A204.1 (cell line): ENCODE results near the gene GNG7.
A peak's percentile ranks its signal among the peaks of the same experiment; 100 is the strongest.
"Not testable (repeated sequence)": the region's sequence is repeated elsewhere in the genome, so short reads cannot be mapped to it uniquely, and the experiment has no call there.

Experiments used
- FAIRE-seq: peaks from 2 replicates; lab custom pipeline; 2012; peaks lifted over from hg19 to GRCh38; lab: Jason Lieb, UNC

The GNG7 gene

DNA sequence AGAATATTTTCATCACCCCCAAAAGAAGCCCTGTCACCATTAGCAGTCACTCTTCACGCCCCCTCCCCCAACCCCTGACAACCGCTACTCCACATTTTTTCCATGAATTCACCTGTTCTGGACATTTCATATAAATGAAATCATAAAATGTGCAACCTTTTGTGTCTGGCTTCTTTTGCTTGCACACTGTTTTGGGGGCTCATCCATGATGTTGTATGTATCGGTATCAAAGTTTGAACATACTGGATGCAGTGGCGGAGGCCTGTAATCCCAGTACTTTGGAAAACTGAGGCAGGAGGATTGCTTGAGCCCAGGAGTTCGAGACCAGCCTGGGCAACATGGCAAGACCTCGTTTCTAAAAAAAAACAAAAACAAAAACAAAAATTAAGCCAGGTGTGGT, 219.4 kb downstream of the GNG7 start:
- FAIRE-seq, result no peak

DNA sequence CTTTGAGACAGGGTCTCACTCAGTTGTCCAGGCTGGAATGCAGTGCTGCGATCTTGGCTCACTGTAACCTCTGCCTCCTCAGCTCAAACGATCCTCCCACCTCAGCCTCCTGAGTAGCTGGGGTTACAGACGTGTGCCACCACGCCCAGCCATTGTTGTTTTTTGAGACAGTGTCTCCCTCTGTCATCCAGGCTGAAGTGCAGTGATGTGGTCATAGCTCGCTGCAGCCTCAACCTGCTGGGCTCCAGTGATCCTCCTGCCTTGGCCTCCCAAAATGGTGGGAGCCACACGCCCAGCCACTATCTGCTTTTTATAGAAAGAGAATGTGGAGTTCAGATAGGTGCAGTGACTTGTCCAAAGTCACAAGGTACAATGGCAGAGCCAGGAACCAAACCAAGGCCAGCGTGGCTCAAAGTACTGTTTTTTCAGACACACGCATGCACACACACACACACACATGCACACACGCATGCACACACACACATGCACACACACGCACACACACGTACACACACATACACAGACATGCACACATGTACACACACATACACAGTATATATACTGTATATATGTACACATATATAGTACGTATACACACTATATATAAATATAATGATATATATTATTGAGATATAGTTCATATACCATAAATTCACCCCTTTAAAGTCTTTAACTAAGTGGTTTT, 220.0 kb downstream of the GNG7 start:
- no peak for FAIRE-seq

DNA sequence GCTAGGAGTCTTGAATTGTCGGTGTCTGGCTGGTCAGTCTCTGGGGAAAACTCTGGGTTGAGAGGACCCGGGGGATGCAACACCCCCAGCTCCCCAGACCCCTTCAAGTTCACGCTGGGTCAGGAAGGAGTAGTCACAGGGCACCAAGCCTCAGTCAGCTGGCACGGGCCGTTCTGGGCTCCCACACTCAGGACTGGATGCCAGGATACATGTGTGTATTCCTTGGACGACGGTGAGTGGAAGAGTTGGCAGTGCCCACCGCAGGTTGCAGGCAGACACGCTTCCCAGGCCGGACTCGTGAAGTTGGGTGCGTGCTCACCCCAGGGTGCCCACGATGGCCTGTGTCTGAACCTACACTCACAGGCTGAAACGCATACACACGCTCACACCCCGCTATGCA, 221.0 kb downstream of the GNG7 start:
- no peak for FAIRE-seq

DNA sequence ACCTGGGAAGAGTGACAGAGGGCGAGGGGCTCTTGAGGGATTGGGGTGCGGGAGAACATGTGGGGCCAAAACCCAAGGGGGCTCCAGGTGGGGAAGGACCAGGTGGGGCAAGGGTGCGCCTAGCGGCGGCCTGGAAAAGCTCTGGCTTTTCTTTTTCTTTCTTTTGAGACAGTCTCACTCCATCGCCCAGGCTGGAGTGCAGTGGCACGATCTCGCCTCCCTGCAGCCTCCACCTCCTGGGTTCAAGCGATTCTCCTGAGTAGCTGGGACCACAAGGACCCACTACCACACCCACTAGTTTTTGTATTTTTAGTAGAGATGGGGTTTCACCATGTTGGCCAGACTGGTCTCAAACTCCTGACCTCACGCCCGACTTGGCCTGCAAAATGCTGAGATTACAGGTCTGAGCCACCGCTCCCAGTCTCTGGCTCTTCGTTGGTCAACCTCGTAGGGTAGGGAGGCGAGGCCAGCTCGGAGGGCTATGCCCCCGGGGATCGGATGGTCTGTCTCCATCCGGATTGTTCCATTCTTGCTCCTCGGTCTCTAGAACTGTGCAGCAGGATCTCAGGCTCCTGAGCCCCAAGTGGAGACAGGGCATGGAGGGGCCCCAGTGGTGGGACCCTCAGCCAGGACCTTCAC, 222.8 kb downstream of the GNG7 start:
- FAIRE-seq, result no peak

DNA sequence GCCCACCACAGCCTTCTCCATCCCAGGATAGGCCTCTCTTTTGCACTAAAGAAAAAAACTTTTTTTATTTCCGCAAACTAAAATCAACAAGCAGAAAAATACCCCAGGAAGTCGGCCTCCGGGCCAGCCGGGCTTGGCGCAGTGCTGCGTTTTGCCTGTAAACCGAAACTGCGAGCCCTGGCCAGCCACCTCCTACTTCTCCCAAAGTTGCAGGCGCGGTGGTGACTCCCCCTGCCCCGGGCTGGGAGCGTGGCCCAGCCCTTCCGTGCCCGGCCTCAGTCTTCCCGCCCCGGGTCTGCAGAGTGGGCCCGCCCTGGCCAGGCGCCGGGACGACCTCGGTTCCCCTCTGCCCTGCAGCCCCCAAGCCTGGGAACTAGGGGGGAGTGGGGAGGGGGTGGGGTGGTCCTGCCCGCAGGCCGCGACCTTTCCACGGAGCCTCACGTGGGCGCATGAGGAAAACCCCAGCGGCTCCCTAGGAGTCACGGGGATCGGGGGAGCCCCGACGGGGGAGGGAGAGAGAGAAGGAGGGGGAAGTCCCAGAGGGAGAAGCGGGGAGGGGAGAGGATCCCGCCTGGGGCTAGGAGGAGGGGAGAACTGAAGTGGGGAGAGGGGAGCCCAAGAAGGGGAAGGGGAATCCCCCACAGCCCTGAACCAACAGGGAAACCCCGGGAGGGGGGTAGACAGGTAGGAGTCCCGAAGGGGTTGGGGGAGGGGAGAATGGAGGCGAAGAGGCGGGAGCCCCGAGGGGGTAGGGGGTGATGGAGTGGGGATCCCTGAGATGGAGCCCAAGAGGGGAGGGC, 223.5 kb downstream of the GNG7 start:
- no peak for FAIRE-seq

DNA sequence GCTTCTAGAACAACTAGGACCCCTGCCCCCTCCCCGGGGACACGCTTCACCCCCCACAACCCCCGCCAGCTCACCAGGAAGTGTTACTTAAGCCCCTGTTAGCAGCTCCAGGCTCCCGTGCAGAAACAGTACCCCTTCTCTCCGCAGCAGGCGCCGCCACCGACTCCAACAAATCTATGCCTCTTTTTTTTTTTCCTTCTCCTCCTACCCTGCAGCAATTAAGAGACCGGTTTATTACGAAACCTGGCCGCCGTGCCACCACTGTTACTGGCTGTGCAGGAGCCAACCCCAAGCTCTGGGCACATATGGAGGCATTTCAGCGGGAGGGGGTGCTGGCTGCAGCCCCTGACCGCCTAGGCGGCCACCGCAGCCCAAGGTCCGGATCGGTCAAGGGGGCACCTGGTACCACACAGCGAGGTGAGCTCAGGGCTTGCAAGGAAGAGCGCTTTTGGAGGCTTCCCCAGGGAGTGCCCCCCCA, 224.2 kb downstream of the GNG7 start:
- no peak for FAIRE-seq

DNA sequence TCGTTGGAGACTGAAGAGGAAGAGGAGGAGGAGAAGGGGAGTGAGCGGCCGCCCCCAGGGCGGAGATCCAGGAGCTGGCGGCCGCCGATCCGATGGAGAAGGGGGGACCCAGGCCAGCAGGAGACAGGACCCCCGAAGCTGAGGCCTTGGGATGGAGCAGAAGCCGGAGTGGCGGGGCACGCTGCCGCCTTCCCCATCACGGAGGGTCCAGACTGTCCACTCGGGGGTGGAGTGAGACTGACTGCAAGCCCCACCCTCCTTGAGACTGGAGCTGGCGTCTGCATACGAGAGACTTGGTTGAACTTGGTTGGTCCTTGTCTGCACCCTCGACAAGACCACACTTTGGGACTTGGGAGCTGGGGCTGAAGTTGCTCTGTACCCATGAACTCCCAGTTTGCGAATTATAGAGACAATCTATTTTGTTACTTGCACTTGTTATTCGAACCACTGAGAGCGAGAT, 224.7 kb downstream of the GNG7 start:
- FAIRE-seq, result no peak

DNA sequence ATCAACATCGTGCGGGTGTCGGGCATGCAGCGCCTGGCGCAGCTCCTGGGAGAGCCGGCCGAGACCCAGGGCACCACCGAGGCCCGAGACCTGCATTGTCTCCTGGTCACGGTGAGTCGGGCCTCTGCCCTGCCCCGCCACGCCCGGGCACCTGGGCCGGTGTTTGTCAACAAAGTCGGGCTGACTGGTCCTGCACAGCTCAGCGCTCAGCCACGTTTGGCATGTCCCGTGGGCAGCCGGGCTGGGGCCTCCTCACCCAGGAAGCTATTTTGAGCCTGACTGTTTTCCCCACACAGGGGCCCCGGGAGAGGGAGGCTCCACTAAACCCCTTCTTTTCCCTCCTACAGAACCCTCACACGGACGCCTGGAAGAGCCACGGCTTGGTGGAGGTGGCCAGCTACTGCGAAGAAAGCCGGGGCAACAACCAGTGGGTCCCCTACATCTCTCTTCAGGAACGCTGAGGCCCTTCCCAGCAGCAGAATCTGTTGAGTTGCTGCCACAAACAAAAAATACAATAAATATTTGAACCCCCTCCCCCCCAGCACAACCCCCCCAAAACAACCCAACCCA, 225.3 kb downstream of the GNG7 start:
- FAIRE-seq, result no peak

DNA sequence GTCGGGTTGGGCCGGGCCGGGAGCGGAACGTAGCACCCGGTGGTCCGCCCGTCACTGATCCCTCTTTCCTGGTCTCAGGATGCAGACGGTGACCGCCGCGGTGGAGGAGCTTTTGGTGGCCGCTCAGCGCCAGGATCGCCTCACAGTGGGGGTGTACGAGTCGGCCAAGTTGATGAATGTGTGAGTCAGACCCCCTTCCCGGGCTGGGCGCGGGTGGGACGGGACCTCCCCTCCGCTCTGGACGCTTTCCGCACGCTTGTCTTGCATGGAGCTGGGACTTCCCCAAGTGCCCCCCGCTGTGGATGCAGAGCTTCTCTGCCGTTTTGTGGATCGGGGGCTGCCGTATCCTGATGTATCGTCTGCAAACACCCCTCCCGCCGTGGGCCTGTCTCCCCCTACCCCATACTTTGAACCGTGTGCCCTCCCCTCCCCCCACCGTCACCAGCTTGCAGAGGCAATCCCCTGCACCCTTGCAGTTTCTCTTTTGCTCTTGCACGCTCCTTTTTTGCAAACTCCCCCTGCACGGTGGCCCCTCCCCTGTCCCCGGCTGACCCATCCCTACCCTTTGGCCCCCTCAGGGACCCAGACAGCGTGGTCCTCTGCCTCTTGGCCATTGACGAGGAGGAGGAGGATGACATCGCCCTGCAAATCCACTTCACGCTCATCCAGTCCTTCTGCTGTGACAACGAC, 225.9 kb downstream of the GNG7 start:
- FAIRE-seq, result no peak

DNA sequence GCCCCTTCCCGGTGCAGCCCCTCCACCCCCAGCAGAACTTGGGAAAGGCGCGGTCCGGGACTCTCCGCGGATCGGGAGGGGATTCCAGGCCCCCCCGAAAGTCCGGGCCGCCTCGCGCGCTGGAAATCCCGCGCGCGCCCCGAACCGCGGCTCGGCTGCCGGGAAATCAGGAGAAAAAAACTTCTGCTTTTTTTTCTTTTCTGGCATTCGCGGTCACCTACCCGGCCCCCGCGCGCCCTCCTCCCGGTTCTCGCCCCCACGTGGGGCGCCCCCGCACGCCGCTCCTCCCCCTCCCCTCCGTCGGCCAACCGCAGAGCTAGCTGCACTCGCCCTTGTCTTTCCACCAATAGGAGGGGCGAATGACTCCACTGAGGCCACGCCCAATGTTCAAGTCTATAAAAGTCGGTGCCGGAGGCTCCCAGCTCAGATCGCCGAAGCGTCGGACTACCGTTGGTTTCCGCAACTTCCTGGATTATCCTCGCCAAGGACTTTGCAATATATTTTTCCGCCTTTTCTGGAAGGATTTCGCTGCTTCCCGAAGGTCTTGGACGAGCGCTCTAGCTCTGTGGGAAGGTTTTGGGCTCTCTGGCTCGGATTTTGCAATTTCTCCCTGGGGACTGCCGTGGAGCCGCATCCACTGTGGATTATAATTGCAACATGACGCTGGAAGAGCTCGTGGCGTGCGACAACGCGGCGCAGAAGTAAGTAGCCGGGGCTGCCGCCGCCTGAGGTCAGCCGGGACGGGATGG, 226.6 kb downstream of the GNG7 start, which contains the start of gene GADD45B:
GADD45B (plus strand) TSS at position 426 of the 749 bp plus-strand sequence; CDS start at position 658, 232 bp downstream.
- peak; percentile 96 for FAIRE-seq

DNA sequence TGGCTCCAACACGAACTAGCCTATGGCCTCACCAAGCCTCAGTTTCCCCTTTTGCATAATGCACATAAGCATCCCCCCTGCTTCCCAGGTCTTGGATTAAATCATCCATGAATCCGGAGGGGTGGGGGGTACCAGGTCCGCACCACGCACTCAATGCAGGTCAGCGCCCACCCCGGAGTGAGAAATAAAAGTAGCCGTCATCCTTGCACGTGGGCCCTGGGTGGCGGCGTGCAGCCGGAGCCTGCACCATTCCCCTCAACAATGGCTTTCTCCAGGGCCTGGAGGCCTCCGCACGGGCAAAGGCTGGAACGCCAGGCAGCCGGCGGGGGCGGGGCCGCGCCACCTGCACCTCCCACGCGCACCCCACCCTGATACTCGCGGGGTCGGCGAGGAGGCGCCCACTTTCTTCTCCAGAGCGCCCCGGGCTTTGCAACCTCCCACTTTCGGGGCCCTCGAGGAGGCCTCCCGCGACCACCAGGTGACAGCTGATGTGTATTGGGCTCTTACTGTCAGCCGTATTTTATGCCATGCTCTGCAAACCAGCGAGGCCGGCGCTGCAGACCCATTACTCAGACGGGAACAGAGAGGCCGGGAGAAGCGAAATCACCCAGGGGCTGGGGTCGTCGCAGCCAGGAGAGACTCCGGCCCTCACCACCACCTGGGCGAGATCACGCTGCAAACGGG, 227.3 kb downstream of the GNG7 start:
- no peak for FAIRE-seq

DNA sequence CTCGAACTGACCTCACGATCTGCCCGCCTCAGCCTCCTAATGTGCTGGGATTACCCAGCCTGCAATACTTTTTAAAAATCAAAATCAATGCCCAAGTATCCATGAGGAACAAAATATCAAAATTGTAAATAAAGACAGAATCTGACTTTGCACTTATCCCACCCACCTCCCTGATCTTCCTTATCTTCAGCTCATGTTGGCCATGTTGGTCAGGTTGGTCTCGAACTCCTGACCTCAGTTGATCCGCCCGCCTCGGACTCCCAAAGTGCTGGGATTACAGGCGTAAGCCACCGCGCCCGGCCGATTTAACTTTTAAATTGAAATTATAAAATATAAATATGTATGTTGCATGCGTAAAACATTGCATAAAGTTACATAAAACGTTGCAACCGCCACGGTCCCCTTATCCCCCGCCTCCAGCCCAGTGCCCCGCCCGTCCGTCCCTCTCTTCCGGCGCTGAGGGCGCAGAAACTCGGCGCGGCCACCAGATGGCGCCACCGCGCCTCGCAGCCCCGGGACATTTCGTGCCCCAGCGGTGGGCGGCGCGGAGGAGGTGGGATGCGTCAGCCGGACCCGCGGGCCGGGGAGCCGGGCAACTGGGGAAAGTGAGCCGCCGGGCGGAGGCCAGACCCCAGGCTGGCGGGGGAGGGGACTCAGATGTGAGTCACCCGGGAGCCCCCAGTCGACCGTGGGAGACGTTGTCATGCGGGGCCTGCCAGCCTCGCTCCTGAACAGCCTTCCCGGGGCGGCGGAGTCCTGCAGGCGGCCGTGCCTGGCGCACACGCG, 228.1 kb downstream of the GNG7 start:
- FAIRE-seq, result peak; percentile 71

DNA sequence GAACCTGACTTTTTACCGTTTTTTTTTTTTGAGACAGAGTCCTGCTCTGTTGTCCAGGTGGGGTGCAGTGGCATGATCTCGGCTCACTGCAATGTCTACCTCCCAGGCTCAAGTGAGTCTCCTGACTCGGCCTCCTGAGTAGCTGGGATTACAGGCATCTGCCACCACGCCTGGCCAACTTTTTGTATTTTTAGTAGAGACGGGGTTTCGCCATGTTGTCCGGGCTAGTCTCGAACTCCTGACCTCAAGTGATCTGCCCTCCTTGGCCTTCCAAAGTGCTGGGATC, 232.6 kb downstream of the GNG7 start:
- not testable (repeated sequence) for FAIRE-seq

DNA sequence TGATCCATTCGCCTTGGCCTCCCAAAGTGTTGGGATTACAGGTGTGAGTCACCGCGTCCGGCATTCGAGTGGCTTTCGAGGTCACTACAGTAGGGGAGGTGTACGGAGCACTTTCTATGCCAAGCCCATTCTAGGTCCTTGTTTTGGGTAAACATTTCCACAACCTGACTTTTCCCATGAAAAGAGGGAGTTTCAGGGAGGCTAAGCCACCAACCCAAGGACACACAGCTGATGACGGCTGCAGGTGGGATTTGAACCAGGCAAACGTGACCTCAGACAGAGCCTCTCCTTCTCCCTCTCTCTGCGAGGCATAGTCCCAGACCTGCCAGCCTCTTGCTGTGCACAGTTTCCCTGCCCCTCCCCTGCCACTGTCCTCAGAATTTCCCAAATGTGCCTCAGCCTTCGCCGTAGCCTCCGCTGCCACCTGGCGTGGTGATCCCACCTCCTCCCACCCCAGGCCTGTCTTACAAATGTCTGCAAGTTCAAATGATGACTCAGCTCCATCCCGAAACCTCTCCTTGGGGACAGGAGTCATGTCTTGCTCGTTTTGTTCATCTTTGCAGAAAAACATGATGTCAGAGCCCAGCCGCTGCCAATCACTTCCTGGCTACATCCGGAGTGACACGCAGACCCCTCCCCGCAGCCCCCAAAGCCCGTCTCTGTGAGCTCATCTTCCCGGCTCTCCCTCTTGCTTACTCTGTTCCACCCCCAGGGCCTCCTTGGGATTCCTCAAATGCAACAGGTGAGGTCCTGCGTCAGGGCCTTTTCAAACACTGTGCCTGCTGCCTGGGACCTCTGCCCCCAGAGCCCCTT, 233.2 kb downstream of the GNG7 start:
- FAIRE-seq, result no peak

DNA sequence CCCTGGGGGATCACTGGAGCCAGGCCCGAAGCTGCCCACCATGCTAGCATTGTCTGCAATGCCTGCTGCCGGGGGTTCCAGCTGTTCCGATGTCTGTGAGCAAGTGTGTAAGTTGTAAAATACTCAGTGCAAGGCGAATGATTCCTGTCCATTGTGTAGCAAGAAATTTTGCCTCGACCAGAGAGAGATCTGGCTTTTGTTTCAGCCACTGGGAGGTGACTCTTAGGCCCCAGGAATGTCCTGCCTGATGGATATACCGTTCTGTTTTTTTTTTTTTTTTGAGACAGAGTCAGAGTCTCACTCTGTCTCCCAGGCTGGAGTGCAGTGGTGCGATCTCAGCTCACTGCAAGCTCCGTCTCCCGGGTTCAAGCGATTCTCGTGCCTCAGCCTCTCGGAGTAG, 233.9 kb downstream of the GNG7 start:
- FAIRE-seq, result no peak

DNA sequence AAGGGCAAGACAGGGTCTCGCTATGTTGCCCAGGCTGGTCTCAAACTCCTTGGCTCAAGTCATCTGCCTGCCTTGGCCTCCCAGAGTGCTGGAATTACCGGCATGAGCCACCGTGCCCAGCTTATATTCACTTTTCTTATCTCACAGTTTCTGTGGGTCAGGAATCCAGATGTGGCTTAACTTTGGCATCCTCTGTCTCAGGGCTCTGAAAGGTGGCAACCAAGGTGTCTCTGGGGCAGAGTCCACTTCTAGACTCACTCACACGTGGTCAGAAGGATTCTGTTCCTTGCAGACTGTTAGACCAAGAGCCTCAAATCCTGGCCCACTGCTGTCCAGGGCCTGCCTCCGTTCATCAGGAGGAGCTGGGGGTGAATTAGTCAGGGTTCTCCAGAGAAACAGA, 238.1 kb downstream of the GNG7 start:
- FAIRE-seq, result no peak

DNA sequence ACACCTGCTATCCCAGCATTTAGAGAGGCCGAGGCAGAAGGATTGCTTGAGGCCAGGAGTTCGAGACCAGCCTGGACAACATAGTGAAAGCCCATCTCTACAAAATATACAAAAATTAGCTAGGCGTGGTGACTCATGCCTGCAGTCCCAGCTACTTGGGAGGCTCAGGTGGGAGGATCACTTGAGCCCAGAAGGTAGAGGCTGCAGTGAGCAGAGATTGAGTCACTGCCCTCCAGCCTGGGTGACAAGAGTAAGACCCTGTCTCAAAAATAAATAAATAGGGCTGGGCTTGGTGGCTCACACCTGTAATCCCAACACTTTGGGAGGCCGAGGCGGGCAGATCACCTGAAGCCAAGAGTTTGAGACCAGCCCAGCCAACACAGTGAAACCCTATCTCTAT, 238.8 kb downstream of the GNG7 start:
- not testable (repeated sequence) for FAIRE-seq

DNA sequence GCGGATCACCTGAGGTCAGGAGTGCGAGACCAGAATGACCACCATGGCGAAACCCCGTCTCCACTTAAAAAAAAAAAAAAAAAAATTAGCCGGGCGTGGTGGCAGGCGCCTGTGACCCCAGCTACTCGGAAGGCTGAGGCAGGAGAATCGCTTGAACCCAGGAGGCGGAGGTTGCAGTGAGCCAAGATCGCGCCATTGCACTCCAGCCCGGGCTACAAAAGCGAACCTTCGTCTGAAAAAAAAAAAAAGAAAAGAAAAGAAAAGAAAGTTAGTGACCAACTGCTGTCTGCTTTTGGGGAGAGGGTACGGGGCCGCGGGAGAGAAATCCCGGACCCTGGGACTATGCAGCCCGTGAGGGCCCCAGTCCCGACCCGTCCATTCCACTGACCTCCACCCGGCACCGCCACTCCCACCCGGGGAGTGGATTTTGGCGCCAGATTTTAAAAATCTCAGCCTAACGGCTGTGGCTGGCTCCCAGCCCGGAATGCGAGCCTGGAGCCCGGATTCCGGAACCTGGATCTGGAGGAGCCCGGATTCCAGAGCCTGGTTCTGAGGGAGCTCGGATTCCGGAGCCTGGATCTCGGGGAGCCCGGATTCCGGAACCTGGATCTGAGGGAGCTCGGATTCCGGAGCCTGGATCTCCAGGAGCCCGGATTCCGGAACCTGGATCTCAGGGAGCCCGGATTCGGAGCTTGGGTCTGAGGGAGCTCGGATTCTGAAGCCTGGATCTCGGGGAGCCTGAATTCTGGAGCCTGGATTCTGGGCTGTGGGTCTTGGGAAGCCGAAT, 239.7 kb downstream of the GNG7 start:
- FAIRE-seq, result peak; percentile 95
